ENCODE results near the gene NEMP2. TPM values are rescaled to one million over a fixed set of nuclear protein-coding genes. Genes with fewer than 3 reads are reported as not detected.
"Not testable (repeated sequence)": the region's sequence is repeated elsewhere in the genome, so short reads cannot be mapped to it uniquely, and the experiment has no call there.

Gene NEMP2
- polyA plus RNA-seq, 1 donor = 4.1 TPM

GRCh38 chr2:190490502-190490901 lies 44.0 kb downstream of the NEMP2 start:
- no peak for DNase-seq (ENCODE audit: low read depth)

DNA sequence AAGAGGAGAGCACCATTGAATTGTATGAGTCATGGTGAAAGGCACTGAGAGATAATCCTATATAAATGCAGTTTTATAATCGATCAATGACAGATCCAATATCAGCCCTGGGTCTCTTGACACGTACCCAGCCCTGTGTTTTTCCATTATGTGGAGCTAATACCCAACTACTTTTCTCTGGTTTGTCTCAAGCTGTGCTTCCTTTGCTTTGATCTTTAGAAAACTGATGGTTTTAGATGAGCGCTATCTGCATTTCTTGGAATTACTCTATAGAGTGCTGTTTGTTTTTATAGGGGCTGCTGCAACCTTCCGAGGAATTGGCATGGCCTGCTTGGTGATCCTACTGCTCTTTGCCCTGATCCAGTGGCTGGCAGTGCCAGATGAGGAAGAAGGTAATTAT lies 45.0 kb downstream of the NEMP2 start:
- DNase-seq (ENCODE audit: low read depth) = no peak

DNA sequence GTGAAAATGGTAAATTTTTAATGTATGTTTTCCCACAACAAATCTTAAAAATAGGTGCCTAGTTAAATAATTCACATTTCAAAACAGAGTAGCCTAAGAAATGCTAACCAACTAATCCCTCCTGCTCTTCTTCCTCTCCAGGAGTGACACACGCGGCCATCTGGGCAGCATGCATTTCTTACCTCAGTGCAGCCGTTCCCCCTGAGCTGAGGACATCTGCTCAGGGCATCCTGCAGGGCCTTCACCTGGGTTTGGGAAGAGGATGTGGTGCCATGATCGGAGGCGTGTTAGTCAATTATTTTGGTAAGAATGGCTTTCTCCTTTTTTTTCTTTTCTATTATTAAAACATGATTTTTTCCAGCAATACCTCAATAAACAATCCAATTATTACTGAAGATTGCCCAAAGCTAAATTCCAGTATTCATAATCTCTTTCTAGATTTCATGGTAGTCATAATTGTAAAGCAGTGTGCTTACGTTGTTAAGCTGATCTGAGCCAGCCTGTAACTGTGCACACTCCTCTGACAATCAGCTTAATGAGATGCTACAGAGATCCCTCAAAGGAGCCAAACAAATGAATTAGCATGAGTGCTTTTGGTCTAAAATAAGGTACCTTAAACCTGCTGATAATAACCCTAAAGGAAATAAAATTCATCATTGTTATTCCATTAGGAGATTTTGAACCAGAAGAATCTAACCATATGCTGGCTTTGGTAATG lies 45.8 kb downstream of the NEMP2 start:
- no peak for DNase-seq (ENCODE audit: low read depth)

DNA sequence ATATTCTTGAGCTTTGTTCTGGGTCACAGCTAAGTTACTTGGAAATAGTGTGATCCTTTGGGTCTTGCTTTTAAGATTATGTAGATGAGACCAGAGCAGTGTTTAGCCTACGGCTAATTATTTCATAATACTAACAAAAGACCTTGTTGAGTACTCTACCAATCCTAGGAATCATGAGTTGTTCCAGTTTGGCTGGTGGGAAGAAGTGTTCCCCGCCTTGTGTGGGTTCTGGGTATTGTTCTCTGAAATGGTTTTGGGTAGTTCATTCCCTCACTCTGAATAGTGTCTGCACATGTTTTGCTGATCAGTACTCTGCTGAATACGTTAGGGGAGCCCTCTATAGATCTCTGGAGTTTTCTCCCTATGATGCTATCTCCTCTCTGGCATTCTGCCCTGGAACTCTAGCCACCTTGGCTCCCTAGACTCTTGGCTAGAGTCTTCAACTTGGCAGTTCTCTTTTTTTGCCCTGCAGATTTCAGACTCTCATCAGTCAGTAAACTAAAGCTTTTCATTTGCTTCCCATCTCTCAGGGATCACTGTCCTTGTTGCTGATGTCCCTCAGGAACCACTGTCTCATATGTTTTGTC lies 48.4 kb downstream of the NEMP2 start:
- DNase-seq (ENCODE audit: low read depth) = no peak

GRCh38 chr2:190482451-190482850 lies 52.1 kb downstream of the NEMP2 start:
- DNase-seq (ENCODE audit: low read depth) = no peak

GRCh38 chr2:190481339-190481738 lies 53.2 kb downstream of the NEMP2 start:
- no peak for DNase-seq (ENCODE audit: low read depth)

GRCh38 chr2:190478572-190479195 lies 55.8 kb downstream of the NEMP2 start:
- DNase-seq (ENCODE audit: low read depth) = no peak

DNA sequence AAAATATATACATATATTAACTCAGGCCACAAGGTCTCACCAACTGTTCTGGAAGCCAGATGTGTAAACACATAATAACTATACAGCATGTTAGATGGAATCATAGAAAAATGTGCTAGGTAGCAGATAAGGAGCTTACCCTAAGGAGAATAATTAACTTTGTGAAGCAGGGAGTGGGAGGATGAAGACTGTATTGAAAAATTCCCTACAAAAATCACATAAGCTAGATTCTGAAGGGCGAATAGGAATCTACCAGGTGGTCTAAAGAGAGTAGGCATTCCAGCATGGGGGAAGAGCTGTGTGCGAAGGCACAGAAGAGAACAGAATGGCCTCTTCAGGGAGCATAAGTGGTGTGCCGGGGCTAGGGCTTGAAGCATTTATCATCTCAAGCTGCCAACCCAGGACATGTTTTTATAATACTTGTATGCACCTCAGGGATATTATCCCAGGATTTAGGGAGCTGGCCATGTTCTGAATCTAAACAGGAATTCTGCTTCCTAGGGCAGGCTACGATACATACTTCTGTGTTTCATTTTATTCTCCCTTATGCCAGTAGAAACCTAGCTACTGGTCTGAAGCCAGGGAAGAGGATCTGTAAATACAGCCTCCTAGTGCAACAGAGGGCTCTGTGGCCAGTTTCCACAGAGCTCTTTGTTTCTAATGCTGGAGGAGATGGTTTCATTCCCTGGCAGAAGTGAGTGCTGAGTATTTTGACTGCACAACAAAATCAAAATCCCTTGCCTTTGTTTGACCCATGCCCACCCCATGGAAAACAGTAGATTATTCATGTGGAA lies 56.7 kb downstream of the NEMP2 start:
- DNase-seq (ENCODE audit: low read depth) = no peak

DNA sequence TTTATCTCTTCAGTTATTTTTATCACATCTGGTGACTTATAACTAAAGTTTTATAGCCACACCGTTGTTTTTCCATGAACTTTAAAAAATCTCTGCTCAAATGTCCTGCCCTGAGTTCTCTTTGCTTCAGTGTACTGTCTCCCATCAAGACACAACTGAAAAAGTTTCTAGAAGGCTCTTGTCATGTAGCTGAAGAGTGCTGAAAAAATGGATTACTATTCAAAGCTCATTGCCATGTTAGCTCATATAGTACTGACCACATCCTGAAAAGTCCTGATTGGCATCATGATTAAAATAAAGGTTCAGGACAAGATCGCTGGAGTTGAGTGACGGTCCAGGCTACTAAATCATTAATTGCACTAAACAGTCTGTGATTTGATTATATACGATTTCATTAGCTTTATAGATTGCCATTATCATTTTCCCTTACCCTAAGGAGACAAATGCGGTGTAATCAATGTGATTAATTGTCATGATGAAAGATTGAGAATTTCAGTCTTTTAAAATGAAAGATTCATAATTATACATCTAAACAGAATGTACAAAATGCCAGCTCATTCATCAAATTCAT lies 64.2 kb downstream of the NEMP2 start:
- DNase-seq (ENCODE audit: low read depth) = no peak

- DNase-seq (ENCODE audit: low read depth) = peak; percentile 74
Measured at GRCh38 chr2:190469771-190470170, 64.8 kb downstream of the NEMP2 start.

DNA sequence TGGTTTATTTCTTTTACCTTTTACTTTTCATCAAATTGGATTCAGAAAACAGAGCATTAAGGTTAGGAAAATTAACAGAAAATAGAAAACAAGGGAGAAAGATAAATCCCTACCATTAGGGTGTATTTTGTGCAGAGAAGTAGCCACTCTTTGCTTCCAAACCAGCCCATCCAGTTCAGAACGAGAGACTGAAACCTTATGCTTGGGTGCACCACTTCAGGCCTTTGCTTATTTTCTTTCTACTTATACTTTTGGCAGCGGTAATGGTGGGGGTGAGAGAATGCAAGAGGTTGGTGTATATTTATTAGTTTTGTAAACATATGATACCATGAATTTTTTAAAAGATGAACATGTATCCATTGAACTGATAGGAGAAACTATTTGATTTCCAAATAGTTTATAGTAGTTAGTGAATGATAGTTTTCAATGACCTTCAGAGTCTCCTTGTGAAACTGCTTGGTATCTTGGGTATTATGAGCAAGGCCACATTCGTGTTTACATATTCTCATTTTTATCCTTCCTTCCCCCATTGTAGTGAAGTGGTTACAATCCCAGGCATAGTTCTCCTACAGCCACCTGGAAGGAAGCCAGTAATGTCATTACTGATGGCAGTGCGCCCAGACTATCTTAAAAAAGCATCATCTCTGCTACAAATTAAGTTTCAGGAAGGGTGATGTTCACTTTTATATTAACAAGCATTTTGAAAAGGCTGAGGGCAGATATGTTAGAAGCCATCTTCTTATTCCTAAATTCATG lies 65.5 kb downstream of the NEMP2 start:
- peak; percentile 91 for DNase-seq (ENCODE audit: low read depth)

DNA sequence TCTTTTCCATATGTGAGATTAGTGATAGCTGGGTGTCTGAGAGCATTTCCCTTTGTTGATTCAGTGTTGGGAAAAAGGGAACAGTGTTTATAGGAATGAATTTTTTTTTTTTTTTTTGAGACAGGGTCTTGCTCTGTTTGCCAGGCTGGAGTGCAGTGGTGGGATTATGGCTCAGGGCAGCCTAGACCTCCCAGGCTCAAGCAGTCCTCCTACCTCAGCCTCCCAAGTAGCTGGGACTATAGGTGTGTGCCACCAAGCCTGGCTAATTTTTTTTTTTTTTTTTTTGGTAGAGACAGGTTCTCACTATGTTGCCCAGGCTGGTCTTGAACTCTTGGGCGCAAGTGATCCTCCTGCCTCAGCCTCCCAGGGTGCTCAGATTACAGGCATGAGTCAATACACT lies 66.2 kb downstream of the NEMP2 start:
- DNase-seq (ENCODE audit: low read depth) = not testable (repeated sequence)

DNA sequence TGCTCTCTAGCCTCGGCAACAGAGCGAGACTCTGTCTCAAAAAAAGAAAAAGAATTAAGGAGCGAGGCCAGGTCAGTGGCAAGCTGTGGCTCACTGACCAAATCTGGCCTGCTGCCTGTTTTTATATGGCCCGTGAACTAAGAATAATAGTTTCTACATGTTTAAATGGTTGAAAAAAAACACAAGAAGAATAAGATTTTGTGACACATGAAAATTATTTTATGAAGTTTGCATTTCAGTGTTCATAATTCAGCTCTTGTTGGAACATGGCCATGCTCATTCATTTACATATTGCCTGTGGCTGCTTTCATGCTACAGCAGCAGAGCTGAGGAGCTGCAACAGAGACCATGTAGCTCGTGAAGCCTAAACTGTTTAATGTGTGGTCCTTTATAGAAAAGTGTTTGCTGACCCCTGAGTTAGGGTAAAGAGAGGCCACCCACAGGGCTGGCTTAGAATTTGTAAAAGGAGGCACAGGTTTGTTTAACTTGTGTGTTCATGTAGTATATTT lies 66.9 kb downstream of the NEMP2 start:
- DNase-seq (ENCODE audit: low read depth) = no peak

DNA sequence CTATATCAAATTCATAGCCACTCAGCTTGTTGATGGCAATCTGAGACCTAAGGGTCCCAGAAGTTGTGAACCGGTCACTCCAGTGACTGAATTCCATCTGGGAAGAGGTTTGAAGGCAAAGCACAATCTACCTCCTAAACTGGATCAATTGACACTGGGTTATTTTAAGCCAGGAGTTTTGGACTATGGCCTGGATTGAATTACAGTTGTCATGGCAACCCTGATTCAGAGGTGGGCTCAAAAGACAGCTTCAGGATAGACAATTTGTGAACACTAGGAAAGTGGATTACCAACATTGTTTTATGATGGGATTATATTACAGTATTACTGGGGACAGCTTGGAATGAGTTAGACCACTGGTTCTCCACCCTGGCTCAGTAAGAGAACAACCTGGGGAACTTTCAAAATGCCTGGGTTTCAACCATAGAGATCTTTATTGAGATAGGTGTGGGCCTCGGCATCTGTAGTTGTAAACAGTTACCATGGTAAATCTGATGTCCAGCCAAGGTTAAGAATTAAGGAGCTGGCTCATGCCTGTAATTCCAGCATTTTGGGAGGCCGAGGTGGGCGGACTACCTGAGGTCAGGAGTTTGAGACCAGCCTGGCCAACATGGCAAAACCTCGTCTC lies 67.6 kb downstream of the NEMP2 start:
- no peak for DNase-seq (ENCODE audit: low read depth)

DNA sequence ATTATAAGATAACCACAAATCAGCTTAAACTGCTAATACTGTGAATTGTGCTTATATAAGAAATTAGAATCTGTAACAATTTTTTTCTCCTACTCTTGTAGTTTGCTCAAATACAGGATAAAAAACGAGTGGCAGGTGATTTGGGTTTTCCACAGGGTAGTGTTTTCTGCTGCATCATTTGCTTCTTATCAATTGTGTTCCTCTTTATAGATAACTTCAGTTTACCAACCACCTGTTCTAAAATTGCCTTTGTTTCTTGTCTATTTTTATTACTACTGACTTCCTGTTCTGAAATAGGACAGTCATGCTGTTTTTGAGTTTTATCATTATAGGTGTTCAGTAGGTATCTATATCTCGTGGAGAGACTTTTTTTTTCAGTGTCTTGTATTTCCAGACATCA lies 69.5 kb downstream of the NEMP2 start:
- DNase-seq (ENCODE audit: low read depth) = no peak

DNA sequence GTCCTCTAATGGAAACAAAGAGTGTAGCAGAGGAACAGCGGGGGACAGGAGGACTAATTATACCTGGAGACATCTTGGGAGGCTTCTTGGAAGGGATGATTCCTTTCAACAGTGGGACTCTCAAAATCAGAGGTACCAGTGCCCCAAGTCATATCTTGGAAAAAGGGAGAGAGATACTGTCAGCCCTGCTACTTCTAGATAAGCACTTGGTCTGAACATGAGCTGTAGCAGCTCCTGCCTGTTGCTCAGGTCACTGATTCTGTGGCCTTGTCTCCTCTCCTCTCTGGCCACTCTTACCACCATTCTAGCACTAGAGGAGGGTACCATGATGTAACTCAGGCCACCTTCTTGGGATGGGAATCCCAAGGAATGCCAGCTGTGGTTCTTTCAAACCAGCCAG lies 71.9 kb downstream of the NEMP2 start:
- DNase-seq (ENCODE audit: low read depth) = no peak

GRCh38 chr2:190462181-190462580 lies 72.3 kb downstream of the NEMP2 start:
- no peak for DNase-seq (ENCODE audit: low read depth)

GRCh38 chr2:190460487-190460886 lies 74.0 kb downstream of the NEMP2 start:
- no peak for DNase-seq (ENCODE audit: low read depth)

- no peak for DNase-seq (ENCODE audit: low read depth)
Measured at GRCh38 chr2:190459881-190460280, 74.6 kb downstream of the NEMP2 start.

- no peak for DNase-seq (ENCODE audit: low read depth)
Measured at GRCh38 chr2:190458352-190459107, 76.0 kb downstream of the NEMP2 start.

Data from forelimb muscle (tissue), 1 donor.